Endothelial cell of umbilical vein (primary cell): ENCODE results near the gene ROMO1. TPM values are rescaled to one million over a fixed set of nuclear protein-coding genes. Genes with fewer than 3 reads are reported as not detected.

ENCODE experiments used
- BruUV-seq: library from RNA; stranded (reverse); fragments of 400-500 nt; replicated peaks from 2 replicates; lab custom pipeline; 2021; lab: Mats Ljungman, UMichigan
- CTCF ChIA-PET: fragments of 300-600, 350-600 bp; sonication (Branson Sonifier 250); formaldehyde crosslinking; loops from one replicate; lab custom pipeline; 2021; ENCODE audit warnings: antibody characterized with exemption, inconsistent platforms; lab: Charles Lee
- POLR2A ChIA-PET: fragments of 300-600, 350-600 bp; sonication (Branson Sonifier 250); formaldehyde crosslinking; loops from one replicate; lab custom pipeline; 2021; ENCODE audit warnings: antibody characterized with exemption, inconsistent platforms; lab: Charles Lee
- DNase-seq: peaks from one replicate; pipeline ENCODE4 v3.0.0-alpha.2; 2011; ENCODE audit warnings: low read depth, low spot score
- FAIRE-seq: peaks from 2 replicates; lab custom pipeline; 2011; peaks lifted over from hg19 to GRCh38; lab: Jason Lieb, UNC
- H2AFZ ChIP-seq: 2 replicates; pipeline ENCODE4 v1.6.0; 2012; ENCODE audit warnings: low read depth, low read length, control low read depth, inconsistent platforms
- H3K27ac ChIP-seq: 2 replicates; pipeline ENCODE4 v1.5.1; 2011; ENCODE audit warnings: low read depth, mild to moderate bottlenecking, control low read depth, low read length, moderate library complexity; ENCODE audit not compliant: insufficient read depth
- H3K27me3 ChIP-seq, 2 experiments: 2 replicates each; pipeline versions ENCODE4 v1.6.0 to v1.6.1; 2011; ENCODE audit warnings: low read length in 2 of 2, mixed read lengths in 1 of 2; ENCODE audit not compliant: control insufficient read depth in 2 of 2, insufficient read depth in 2 of 2
- H3K36me3 ChIP-seq, 2 experiments: 2 replicates in 1 of 2; 3 replicates in 1 of 2; pipeline ENCODE4 v1.5.1; 2011; ENCODE audit warnings: low read length in 2 of 2, mild to moderate bottlenecking in 1 of 2, moderate library complexity in 1 of 2; ENCODE audit not compliant: control insufficient read depth in 2 of 2, insufficient read depth in 2 of 2; ENCODE audit errors: extremely low read depth in 1 of 2
- H3K4me1 ChIP-seq: 3 replicates; pipeline ENCODE4 v1.5.1; 2011; ENCODE audit warnings: mild to moderate bottlenecking, low read length; ENCODE audit not compliant: control insufficient read depth, insufficient read depth; ENCODE audit errors: extremely low read depth
- H3K4me2 ChIP-seq: 2 replicates; pipeline ENCODE4 v1.6.1; 2011; ENCODE audit warnings: low read length, control low read depth, mixed read lengths; ENCODE audit not compliant: insufficient read depth
- H3K4me3 ChIP-seq, 3 experiments: fragments of 200-600 bp in 1 of 3; sonication (generic), shearing (Covaris generic) in 1 of 3; replicated peaks in 1 of 3; 2 replicates each; pipeline ENCODE4 v1.5.1; 2011 to 2016; ENCODE audit warnings: control low read depth in 3 of 3, low read length in 3 of 3, mild to moderate bottlenecking in 2 of 3, inconsistent platforms in 1 of 3, low read depth in 1 of 3, moderate library complexity in 1 of 3; ENCODE audit not compliant: insufficient read depth in 1 of 3
- H3K79me2 ChIP-seq: 2 replicates; pipeline ENCODE4 v1.6.0; 2012; ENCODE audit warnings: low read length, inconsistent platforms; ENCODE audit not compliant: control insufficient read depth, insufficient read depth
- H3K9ac ChIP-seq: replicated peaks from 2 replicates; pipeline ENCODE3; 2011; ENCODE audit warnings: low read length, control low read depth; ENCODE audit not compliant: insufficient read depth; ENCODE audit errors: extremely low read depth
- H3K9me1 ChIP-seq: replicated peaks from 3 replicates; pipeline ENCODE4 v1.6.0; 2011; ENCODE audit warnings: mild to moderate bottlenecking, low read length; ENCODE audit not compliant: control insufficient read depth, insufficient read depth; ENCODE audit errors: extremely low read depth
- H3K9me3 ChIP-seq: replicated peaks from 2 replicates; pipeline ENCODE4 v1.5.1; 2012; ENCODE audit warnings: low read length, inconsistent platforms; ENCODE audit not compliant: control insufficient read depth, insufficient read depth
- H4K20me1 ChIP-seq: replicated peaks from 2 replicates; pipeline ENCODE3; 2011; ENCODE audit warnings: mild to moderate bottlenecking, low read length; ENCODE audit not compliant: control insufficient read depth, insufficient read depth; ENCODE audit errors: extremely low read depth
- CTCF ChIP-seq, 2 donors: IDR thresholded peaks; 1 replicate in 1 of 2; 2 replicates in 1 of 2; pipeline ENCODE4 v1.5.1; 2011; ENCODE audit warnings: low read length in 2 of 2, mild to moderate bottlenecking in 2 of 2, moderate library complexity in 2 of 2, control low read depth in 1 of 2, inconsistent platforms in 1 of 2, low read depth in 1 of 2; ENCODE audit not compliant: insufficient read depth in 1 of 2; ENCODE audit errors: extremely low read depth in 1 of 2
- EZH2 ChIP-seq: IDR thresholded peaks from 2 replicates; pipeline ENCODE4 v1.6.1; 2012; ENCODE audit warnings: borderline replicate concordance, low read depth, mild to moderate bottlenecking, moderate library complexity, low read length, inconsistent platforms; ENCODE audit not compliant: severe bottlenecking
- FOS ChIP-seq: IDR thresholded peaks from 2 replicates; pipeline ENCODE4 v1.6.1; 2011; ENCODE audit warnings: mild to moderate bottlenecking, low read length, moderate library complexity, borderline replicate concordance; ENCODE audit not compliant: insufficient read depth
- GATA2 ChIP-seq: IDR thresholded peaks from 2 replicates; pipeline ENCODE4 v1.7.0; 2011; ENCODE audit warnings: low read depth, mild to moderate bottlenecking, moderate library complexity, mixed read lengths, low read length; ENCODE audit not compliant: insufficient read length, insufficient read depth
- JUN ChIP-seq: IDR thresholded peaks from 2 replicates; pipeline ENCODE4 v1.6.1; 2011; ENCODE audit warnings: borderline replicate concordance, low read depth; ENCODE audit not compliant: insufficient read length, insufficient read depth
- MYC ChIP-seq: IDR thresholded peaks from one replicate; pipeline ENCODE4 v1.6.1; 2011; ENCODE audit warnings: mild to moderate bottlenecking, low read depth, low read length
- POLR2A ChIP-seq: IDR thresholded peaks from 2 replicates; pipeline ENCODE4 v1.6.1; 2012; ENCODE audit warnings: low read depth, mild to moderate bottlenecking, control low read depth, low read length
- POLR2AphosphoS5 ChIP-seq: IDR thresholded peaks from 2 replicates; pipeline ENCODE4 v1.6.1; 2012; ENCODE audit warnings: low read depth, mild to moderate bottlenecking, control low read depth, low read length, moderate library complexity; ENCODE audit not compliant: insufficient read depth
- dilution Hi-C: fragments of 300-500 bp; cut with MboI; formaldehyde crosslinking; loops from one replicate; pipeline ENCODE4 v1.15.0; 2019; ENCODE audit warnings: low sequenced_read_pairs; ENCODE audit not compliant: extremely low pct_ligation_motif_present
- intact Hi-C: fragments of 100-400 bp; cut with micrococcal nuclease; formaldehyde crosslinking; loops from one replicate; pipeline ENCODE4 v1.10.0; 2022
- polyA plus RNA-seq, 4 experiments: library from polyadenylated mRNA; depleted of rRNA in 3 of 4; stranded (reverse) in 3 of 4; unstranded in 1 of 4; fragments of >200 nt; gene quantifications; 2 replicates each; pipeline versions ENCODE4 v1.2.1 to v1.2.3, GENCODE V29; 2011 to 2012; ENCODE audit warnings: missing spikeins in 1 of 4
- total RNA-seq: library from RNA; stranded (reverse); gene quantifications from 2 replicates; pipeline ENCODE4 v1.2.3, GENCODE V29; 2021
- TF ChIP-seq, protein P1 (sequence below): IDR thresholded peaks from 2 replicates; pipeline ENCODE4 v1.6.1; 2011; ENCODE audit not compliant: insufficient read depth, insufficient read length

ROMO1 gene
- total and polyA plus RNA-seq, 2 donors (not counting 3 experiments of a cell fraction or from before 2014, with no cell fraction given), result 174 to 1,099 TPM

DNA sequence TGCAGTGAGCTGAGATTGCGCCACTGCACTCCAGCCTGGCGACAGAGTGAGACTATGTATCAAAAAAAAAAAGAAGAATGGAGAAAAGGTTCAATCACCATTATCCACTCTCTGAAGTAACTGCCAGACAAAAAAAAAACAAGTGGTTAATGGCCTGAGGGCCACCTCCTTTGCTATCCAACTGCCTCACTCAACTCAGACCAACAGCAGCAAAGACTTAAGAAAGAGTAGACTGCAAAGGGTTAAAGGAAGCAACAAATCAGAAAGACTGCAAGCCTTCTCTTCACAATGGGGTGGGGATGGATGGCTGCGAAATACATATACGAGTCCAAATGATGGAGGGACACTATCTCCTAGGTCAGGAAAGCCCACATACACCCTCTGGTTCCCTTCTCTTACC lies 3.2 kb upstream of the ROMO1 start:
- ChIA-PET CTCF (no interaction called here), POLR2A (no interaction called here)
- Histone ChIP-seq H3K27ac (no peak overlapping the region), H3K79me2 (peaks cover 13% of the 10 kb centered on the region), H3K4me1 (peaks cover 17% of the 10 kb centered on the region), H4K20me1 (no peaks in the 10 kb centered on the region), H2AFZ (no peak overlapping the region), H3K9ac (no peak overlapping the region), H3K9me3 (no peaks in the 10 kb centered on the region), H3K27me3 (no peaks in the 10 kb centered on the region), H3K9me1 (no peaks in the 10 kb centered on the region), H3K36me3 (peaks cover 0 to 6% of the 10 kb centered on the region in 2 experiments), H3K4me3 (no peak overlapping the region), H3K4me2 (no peak overlapping the region)
- dilution Hi-C loops, result no loop called here
- no peak for FAIRE-seq
- no peak for TF ChIP-seq FOS
- TF ChIP-seq POLR2AphosphoS5, result no peak
- TF ChIP-seq JUN, result no peak
- TF ChIP-seq GATA2, result no peak
- no peak for TF ChIP-seq CTCF (IDR thresholded peaks at IDR 0.05; ENCODE audit: extremely low read depth in 1 of 2, insufficient read depth in 1 of 2, low read depth in 1 of 2, low read length in 2 of 2)
- no peak for TF ChIP-seq MYC
- TF ChIP-seq EZH2, result no peak
- no peak for TF ChIP-seq POLR2A
- TF ChIP-seq, protein P1, sequence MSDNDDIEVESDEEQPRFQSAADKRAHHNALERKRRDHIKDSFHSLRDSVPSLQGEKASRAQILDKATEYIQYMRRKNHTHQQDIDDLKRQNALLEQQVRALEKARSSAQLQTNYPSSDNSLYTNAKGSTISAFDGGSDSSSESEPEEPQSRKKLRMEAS, result no peak
- no TSS peak for BruUV-seq
- no peak for DNase-seq
- intact Hi-C loops, result loop anchor here (5.0 to 10.0 kb wide), 2 partner anchors 94 to 181 kb away; no protein-coding TSS in a partner anchor
